HG03039 (cell line): Measurements from ENCODE around the gene SCLY.

Experiments used
- ATAC-seq: cut with Tn5 transposase; IDR thresholded peaks from one replicate; pipeline ENCODE4 v1.9.1; 2021; ENCODE audit warnings: mild to moderate bottlenecking, moderate library complexity; ENCODE audit not compliant: unreplicated experiment

Gene SCLY

DNA sequence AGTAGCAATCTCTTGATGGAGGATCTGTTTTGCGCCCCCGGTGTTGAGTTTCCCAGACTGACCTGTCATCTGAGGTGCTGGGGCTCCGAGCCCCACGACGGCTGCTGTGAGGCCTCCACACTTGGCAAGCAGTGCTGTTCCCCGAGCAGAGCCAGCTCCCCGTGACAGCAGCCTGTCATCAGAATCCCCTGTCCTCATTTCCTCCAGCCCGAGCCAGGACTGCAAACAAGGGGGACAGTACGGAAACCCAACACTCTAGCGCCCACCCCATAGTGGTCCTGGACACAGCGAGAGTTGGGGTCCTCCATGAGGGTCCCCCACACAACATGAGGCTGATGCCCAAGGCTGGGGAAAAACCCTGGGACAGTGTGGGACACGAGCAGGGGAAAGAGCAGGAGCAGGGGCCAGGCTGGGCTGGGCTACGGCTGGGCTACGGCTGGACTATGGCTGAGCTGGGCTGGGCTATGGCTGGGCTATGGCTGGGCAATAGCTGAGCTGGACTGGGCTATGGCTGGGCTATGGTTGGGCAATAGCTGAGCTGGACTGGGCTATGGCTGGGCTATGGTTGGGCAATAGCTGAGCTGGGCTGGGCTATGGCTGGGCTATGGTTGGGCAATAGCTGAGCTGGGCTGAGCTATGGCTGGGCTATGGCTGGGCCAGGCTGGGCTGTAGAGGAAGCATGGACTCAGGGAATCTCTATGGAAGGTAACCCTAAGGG, 76.2 kb downstream of the SCLY start:
- no peak for ATAC-seq

DNA sequence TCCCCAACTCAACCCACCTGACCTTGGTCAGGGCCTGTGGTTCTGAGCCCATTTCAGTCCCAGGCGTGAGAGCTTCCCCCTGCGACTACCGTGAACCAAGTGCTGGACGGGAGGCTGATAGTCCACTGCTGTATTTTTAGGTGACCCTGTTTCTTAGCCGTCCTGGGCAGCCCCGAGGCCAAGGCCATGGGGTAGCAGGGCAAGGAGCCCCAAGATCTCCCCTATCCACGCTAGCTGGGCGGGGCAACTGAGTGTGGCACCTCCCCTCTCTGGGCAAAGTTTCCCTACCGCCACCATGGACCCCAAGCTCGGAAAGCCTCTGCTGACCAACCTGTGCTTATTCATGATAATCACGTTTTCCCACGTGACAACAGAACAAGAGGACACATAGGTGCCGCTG, 77.1 kb downstream of the SCLY start:
- no peak for ATAC-seq

DNA sequence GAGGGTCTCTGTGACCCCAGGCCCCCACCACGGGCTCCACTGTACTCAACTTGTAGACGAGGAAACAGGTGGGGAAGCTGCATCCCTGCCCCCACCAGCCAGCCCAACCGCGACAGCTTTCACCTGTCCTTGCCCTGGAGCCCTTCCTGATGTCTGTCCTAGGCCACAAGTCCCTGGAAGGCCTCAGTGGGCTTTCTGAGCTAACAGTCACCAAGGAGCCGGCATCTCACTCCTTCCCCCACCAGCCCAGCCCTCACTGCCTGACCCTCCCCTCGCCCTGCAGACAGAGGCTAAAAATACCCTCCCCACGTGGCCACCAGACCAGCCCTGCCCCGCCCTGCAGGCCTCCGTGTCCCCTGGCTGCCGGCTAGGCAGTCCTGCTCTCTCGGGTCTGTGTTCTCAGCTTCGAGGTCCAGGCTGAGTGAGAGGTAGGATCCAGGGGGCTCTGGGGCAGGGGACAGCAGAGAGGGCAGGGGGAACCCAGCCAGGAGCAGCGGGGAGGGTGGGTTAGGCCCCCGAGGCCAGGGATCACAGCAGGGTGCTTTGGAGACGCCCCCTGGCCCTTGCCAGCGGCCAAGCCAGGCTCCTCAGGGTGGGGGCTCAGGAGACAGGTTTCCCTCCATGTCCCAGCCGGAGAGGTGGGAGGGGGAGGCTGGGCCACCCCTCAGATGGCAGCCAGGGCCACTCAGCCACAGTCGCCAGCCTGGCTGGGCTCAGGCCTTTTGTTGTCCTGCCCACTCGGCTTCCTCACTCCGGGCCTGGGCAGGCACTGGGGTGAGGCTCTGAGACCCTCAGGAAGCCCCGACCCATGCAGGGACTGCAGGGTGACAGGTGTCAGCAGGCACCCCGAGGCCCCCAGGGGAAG, 77.8 kb downstream of the SCLY start, which contains the start of gene KLHL30:
Gene KLHL30 (plus strand): TSS at position 338 of the 865 bp plus-strand sequence. CDS start 2,087 bp downstream, outside the sequence.
- no peak for ATAC-seq

DNA sequence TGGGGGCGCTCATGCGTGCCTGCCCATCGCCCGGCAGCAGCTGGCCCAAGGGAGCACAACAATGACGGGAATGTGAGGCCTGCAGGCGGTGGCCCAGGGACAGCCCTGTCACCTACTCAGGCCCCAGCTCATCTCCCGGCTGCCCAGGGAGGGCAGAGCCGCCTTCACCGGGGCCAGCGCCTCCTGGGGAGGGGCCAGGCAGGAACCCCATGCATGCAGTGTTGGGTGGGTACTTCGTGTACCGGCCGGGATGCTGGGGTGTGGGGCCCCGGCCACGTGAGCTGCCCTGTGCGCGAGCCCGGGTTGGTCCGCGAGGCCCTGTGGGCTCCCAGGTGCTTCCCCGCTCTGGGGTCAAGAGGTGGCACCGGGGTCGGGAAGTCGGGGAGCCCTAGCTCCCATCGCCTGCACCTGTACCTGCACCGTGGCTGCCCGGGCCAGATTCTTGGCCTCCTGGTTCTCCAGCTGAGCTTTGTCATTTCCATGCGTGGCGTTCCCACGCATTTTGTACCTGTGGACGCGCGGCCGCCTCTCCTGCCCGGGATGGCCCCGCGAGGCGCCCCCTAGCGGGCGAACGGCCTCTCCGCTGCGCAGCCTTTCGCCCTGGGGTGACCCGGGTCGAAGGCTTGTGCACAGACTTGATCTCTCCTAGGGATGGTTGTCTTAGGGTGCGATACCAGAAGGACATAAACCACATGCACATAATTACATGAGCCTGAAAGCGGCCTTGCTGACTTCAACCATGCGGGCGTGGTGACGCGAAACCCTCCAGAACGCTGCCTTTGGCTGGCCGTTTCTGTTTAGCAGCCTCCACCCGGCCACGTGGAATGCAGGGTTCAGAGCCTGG, 78.6 kb downstream of the SCLY start:
- no peak for ATAC-seq

DNA sequence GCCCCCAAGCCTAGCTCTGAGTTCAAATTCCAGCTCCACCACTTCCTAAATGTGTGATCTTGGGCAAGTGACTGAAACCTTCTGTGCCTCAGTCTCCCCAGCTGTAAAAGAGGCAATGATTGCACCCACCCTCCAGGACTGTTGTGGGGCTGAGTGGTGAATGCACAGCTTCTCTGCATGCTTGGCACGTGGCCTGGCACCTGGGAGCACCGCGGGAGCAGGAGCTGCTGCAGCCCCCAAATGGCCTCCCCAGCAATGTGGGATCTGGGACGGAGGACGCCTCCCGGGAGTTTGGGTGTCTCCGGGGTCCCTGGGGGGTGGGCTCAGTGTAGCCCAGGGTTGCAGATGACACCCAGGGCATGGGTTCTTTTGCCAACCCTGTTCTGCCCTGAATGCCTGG, 79.2 kb downstream of the SCLY start:
- ATAC-seq, result no peak

DNA sequence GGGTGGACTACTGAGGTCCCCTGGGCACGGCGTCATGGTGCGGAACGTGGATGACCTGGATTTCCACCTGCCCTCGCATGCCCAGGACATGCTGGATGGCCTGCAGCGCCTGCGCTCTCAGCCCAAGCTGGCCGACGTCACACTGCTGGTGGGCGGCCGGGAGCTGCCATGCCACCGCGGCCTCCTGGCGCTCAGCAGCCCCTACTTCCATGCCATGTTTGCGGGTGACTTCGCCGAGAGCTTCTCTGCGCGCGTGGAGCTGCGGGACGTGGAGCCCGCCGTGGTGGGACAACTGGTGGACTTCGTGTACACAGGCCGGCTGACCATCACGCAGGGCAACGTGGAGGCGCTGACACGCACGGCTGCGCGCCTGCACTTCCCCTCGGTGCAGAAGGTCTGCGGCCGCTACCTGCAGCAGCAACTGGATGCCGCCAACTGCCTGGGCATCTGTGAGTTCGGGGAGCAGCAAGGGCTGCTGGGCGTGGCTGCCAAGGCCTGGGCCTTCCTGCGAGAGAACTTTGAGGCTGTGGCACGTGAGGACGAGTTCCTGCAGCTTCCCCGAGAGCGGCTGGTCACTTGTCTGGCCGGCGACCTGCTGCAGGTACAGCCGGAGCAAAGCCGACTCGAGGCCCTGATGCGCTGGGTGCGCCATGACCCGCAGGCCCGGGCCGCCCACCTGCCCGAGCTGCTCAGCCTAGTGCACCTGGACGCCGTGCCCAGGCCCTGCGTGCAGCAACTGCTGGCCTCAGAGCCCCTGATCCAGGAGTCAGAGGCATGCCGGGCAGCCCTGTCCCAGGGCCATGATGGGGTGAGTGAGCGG, 80.1 kb downstream of the SCLY start:
- no peak for ATAC-seq

DNA sequence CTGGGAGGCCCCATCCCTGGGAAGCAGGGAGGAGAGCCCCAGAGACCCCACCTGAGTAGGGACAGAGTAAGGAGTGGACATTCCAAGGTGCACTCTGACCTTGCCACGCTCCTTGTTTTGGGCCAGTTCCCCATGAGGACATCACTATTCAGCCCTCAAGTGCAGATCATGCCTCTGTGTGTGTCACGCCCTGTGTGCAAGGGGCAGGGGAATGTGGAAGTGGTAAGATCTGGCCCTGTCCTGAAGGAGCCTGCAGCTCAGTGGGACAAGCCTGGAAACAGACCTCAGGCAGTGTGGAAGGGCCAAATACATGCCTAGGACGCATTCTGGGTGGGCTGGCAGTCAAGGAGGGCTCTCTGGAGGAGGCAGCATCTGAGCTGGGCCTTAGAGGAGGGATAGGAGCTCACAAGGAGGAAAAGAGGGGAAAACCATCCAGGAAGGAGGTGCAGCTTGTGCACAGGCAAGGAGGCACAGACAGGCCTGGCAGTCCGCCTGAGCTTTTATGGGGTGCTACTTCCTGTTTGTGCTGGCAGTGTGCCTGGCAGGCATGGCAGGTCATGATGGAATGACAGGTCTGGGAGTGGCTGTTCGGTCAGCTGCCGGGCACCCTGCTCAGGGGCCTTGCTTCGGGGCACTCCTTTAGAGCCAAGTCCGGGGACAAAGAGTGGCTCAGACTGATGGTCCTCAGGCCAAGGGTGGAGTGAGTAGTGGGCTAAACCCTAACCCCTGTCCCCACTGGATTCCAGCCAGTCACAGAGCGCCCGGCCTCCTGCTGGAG, 80.9 kb downstream of the SCLY start:
- ATAC-seq, result no peak

DNA sequence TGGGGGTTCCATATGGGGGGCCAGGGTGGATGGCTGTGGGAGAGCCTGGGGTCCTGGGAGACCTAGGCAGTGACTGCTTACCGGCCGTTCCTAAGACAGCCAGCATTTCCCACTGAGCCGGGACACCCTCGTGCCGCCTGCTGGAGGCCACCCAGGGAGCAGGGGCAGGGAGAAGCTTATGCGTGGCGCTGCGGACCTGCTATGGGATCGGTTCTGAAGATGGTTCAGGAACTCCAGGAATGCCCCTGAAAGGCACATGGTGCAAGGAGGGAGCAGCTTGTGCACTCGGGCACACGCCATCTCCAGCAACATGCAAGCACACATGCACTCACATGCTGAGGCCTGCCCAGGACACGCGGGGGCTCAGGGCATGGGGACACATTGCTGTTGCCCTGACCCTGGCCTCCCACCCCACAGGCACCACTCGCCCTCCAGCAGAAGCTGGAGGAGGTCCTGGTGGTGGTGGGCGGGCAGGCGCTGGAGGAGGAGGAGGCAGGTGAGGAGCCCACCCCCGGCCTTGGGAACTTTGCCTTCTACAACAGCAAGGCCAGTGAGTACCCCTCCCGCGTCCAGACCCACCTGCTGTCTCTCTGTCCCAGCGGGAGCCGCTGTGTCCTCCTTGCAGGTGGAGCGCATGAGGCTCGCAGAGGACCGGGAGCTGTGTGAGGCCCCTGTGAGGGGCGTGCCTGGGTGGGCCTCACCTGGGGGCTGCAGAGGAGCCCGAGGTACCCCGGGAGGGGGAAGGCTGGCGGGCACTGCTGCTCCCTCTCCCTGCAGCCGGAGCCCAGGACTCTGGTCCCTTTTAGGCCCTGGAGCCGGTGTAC, 81.8 kb downstream of the SCLY start:
- no peak for ATAC-seq

DNA sequence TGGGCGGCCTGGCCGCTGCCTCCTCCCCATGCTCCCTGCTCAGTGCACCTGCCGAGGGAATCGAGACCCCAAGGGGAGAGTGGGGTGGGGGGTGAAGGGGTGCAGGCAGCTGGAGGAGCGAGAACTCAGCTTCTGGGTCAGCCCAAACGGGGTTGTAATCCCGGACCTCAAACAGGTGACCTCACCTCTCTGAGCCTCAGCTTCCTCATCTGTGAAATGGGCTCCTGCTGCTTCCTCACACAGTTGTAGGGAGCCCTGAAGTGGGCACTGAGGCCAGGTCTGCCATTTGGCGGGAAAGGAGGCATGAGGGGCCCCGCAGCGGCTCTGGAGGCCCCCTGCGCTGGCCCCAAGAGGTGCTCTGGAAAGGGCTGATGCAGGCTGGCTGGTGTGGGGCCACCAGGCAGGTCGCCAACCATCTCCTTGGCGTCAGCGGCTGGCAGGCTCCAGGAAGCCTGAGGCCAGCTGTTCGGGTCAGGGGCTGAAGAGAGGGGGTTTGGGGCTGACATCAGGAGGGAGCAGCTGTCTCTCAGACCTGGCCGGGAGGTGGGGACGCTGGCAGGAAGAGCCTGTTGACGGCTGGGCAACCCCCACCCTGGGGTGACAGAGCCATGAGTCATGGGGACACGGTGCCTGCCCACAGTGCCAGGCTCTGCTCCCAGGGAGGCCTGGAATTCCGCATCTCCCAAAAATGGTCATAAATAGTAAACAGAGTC, 82.6 kb downstream of the SCLY start:
- ATAC-seq, result no peak

DNA sequence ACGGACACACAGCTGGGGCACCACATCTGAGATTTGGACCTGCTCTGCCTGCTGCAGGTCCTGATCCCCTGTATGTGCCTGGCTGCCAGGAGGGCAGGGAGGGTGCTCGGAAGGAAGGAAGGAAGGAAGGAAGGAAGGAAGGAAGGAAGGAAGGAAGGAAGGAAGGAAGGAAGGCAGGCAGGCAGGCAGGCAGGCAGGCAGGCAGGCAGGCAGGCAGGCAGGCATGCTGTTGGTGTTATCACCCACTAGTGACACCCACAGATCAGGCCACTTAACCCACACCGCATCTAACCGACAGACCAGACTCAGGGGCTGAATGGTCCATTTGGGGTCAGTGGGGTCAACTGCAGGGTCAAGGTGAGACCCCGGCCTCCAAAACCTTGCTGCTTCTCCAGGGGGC, 83.5 kb downstream of the SCLY start:
- no peak for ATAC-seq

DNA sequence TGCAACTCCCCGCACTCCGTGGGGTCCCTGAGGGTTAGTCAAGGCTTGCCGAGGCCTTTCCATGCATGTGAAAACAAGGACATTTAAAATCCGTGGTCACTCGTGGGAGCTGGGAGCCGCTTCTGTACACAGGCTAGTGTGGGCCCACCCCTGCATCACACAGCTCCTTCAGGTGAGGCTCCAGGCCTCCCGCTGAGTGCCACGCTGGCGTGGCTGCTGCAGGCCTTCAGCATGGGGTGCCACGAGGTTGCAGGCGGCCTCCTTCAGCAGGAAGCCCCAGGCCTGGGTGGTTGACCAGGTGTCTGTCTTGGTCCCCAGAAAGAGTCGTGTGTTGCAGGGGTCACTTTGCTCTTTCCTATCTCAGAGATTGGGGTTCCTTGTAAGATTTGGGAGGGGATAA, 84.2 kb downstream of the SCLY start:
- no peak for ATAC-seq

DNA sequence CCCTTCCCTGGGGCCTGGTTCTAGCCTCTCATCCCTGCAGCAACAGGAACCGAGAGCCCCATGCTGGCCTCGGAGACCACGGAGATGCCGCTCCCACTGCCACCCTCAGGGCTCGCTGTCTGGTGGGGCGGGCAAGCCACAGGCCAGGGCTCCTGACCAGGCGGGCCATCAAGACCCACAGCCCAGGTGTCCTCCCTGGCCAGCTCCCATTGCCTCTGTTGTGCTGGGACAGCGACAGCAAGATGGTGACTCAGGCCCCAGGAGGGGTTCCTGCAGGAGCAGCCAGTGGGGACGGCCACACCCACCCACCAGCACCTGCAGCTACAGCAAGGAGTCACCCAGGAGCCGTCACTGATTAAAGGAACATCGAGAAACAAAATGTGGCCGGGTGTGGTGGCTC, 85.0 kb downstream of the SCLY start:
- ATAC-seq, result no peak

DNA sequence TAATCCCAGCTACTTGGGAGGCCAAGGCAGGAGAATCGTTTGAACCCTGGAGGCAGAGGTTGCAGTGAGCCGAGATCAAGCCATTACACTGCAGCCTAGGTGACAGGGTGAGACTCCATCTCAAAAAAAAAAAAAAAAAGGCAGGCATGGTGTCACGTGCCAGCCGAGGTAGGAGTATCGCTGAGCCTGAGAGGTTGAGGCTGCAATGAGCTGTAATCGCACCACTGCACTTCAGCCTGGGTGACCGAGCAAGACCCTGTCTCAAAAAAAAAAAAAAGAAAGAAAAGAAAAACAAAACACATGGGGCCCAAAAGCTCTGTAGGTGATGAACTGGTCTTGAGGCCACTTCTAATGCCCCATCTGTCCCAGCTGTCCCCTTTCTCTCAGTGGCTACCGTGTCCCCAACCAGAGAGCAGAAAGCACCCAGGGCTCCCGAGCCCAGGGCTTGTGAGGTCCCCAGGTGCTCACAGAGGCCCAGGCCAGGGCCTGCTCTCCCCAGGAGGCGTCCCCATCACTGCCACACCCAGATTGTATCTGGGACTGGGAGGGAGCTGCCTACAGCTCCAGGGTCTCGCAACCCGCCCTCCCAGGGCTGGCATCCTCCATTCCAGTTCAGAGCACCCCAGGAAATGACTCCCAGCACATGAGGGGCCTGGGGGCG, 86.2 kb downstream of the SCLY start:
- ATAC-seq, result no peak

DNA sequence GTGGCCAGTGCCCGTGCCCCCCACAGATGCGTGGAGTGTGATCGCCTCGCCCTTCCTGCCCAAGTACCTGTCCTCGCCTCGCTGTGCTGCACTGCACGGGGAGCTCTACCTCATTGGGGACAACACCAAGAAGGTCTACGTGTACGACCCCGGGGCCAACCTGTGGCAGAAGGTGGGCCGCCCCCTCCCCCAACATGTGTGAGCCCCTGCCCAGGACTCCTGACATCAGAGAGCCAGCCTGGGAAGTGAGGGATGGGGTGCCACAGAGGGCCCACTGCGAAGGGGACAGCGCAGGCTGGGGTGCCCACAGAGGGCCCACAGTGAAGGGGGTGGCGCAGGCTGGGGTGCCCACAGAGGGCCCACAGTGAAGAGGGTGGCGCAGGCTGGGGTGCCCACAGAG, 88.2 kb downstream of the SCLY start:
- no peak for ATAC-seq
